HUES48 (cell line): ENCODE data around the gene MRPL18.

Experiments
- H3K27ac ChIP-seq: one replicate; pipeline ENCODE4 v1.7.0; 2013; ENCODE audit warnings: low read depth, low read length, inconsistent platforms
- H3K27me3 ChIP-seq: 2 replicates; pipeline ENCODE4 v1.6.1; 2013; ENCODE audit warnings: mild to moderate bottlenecking, low read length; ENCODE audit not compliant: control insufficient read depth, insufficient read depth
- H3K36me3 ChIP-seq: 2 replicates; pipeline ENCODE4 v1.6.1; 2013; ENCODE audit warnings: low read length; ENCODE audit not compliant: control insufficient read depth, insufficient read depth
- H3K4me1 ChIP-seq: 2 replicates; pipeline ENCODE4 v1.6.1; 2013; ENCODE audit warnings: mild to moderate bottlenecking, low read length; ENCODE audit not compliant: control insufficient read depth, insufficient read depth
- H3K4me3 ChIP-seq: 2 replicates; pipeline ENCODE4 v1.5.1; 2013; ENCODE audit warnings: mild to moderate bottlenecking, low read depth, low read length
- H3K9ac ChIP-seq: 2 replicates; pipeline ENCODE4 v1.6.1; 2013; ENCODE audit warnings: mild to moderate bottlenecking, low read depth, low read length, moderate library complexity
- H3K9me3 ChIP-seq: 2 replicates; pipeline ENCODE4 v1.6.1; 2013; ENCODE audit warnings: low read length; ENCODE audit not compliant: control insufficient read depth, insufficient read depth

MRPL18 gene

DNA sequence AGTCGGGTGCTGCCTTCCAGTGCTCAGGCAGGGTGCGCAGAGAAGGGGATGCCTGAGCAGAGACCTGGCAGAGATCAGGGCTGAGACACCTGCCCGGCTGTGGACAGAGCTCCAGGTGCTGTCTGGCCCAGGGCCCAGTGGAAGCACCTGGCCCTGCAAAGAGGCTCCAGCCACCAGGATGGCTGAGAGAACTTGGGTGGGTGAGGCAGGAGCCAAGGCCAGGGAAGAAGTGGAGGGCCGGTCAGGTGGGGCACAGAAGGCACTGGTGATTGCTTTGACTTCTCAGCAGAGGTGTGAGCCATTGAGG lies 41.1 kb downstream of the MRPL18 start:
- Histone ChIP-seq H3K27ac (peak overlapping the region; percentile 60), H3K4me3 (no peak overlapping the region), H3K27me3 (no peaks in the 10 kb centered on the region), H3K9me3 (no peaks in the 10 kb centered on the region), H3K4me1 (peaks cover 42% of the 10 kb centered on the region), H3K36me3 (no peaks in the 10 kb centered on the region), H3K9ac (no peak overlapping the region)

DNA sequence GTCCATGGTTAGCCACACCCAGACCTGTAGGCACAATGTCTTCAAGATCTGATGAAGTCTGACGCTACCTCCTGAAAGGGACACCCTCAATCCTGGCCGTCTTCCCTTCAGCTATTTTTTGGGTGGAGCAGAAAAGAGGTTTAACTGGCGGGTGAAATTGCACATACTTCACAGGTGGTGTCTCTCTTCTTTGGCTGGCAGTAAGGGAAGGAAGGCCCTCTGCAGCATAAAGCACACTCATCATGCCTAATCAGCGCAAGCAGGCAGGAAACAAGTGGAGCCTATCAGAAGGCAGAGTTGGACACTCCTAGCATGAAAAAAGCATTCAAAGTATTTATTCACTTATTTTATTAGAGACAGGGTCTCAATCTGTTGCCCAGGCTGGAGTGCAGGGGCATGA lies 42.7 kb downstream of the MRPL18 start:
- Histone ChIP-seq H3K27ac (no peak overlapping the region), H3K4me1 (peaks cover 46% of the 10 kb centered on the region), H3K36me3 (no peaks in the 10 kb centered on the region), H3K9me3 (no peaks in the 10 kb centered on the region), H3K9ac (no peak overlapping the region), H3K27me3 (no peaks in the 10 kb centered on the region), H3K4me3 (no peak overlapping the region)

DNA sequence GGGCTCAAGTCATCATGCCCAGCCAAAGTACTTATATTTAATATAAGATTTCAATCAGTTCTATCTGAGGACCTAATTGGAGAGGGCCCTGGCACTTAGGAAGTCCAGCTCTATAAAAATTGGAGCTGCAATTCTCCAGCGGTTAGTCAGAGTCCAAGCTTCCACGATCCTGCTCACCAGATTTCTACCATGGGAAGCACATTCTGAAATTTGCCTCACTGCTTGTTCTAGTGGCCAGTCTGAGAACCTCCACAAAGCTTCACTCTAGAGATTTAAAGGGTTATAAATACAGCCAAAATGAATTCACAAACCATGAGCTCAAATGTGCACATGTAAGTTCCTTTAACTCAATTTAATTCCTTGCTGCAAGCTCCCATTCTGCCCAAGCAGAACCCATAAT lies 43.3 kb downstream of the MRPL18 start:
- Histone ChIP-seq H3K27me3 (no peaks in the 10 kb centered on the region), H3K4me1 (peaks cover 52% of the 10 kb centered on the region), H3K9me3 (no peaks in the 10 kb centered on the region), H3K27ac (no peak overlapping the region), H3K9ac (no peak overlapping the region), H3K36me3 (no peaks in the 10 kb centered on the region), H3K4me3 (no peak overlapping the region)

DNA sequence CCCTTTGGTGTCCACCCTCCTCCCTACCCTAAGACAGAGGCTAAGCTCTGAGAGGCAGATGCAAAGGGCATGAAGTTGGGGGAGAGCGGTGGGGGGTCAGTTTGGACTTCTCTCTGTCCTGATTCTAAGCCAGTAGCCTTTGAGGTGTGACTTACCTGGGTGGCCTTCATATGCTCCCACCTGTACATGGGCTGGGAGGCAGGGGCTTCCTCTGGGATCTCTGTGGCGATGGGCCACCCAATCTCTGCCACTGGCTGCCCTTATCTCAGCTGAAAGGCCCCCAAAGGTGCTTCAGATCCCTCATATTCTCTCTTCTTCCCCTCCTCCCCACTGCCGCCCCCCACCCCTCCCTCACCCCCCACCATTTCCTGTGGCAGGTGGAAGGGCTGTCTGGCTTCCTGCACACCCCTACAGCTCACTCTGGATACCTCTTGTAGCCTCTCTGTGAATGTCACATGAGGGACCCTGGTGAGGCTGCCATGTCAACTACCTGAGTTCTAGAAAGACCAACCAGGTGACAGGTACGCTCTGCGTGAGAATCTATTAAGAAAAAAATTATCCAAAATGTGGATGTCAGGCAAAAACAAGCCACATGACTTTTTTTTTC lies 43.8 kb downstream of the MRPL18 start:
- no peaks in the 10 kb centered on the region for H3K36me3 ChIP-seq

DNA sequence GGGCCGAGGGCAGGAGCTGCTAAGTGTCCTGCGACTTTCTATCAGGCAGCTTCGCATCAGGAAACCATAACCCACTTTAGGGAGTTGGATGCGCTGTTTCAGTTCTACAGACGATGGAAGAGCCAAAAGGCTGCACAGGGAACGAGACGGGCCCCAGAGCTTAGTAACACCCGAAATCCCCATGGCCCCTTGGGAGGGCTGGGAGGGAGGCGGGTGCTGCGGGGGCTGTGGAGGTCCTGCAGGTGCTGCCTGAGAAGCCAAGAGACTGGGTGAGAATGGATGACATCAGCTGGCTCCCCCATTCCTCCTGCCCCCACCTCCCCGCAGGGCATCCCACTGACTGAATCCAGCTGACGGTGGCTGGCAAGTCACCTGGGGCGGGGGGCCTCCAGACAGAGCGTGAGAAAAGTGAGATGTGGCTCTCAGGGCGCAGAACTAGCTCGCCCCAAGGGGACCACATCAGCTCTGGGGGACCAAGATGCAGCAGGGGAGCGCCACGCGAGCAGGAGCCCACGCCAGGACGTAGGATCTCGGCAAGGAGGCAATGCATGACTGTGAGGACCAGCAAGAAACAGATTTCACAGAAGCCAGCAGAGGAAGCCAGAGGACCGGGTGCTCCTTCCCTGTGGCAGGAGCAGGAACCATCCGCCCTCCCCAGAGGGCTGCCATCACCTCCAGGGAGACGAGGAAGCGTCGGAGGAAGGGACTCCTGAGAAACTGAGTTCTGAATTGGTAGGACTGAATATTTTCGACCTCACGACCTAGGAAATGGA lies 46.6 kb downstream of the MRPL18 start:
- Histone ChIP-seq H3K27me3 (no peaks in the 10 kb centered on the region), H3K4me1 (peaks cover 31% of the 10 kb centered on the region), H3K27ac (no peak overlapping the region), H3K4me3 (no peak overlapping the region), H3K36me3 (no peaks in the 10 kb centered on the region), H3K9me3 (no peaks in the 10 kb centered on the region), H3K9ac (no peak overlapping the region)

More for the DNA sequence above, 43.8 kb downstream of the MRPL18 start:
- Histone ChIP-seq H3K27me3 (no peaks in the 10 kb centered on the region), H3K27ac (no peak overlapping the region), H3K9ac (no peak overlapping the region), H3K4me1 (peaks cover 53% of the 10 kb centered on the region), H3K4me3 (no peak overlapping the region), H3K9me3 (no peaks in the 10 kb centered on the region)

DNA sequence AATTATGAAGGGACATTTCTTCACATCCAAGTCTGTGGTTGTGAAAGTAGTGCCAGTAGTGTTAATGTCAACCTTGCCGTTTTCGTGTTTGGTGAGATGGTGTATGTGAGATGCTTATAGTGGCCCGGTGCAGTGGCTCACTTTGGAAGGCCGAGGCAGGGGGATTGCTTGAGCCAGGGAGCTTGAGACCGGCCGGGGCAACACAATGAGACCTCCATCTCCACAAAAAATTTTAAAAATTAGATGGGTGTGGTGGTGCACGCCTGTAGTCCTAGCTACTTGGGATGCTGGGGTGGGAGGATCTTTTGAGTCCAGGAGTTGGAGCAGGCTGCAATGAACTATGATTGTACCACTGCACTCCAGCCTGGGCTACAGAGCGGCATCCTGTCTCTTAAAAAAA lies 47.2 kb downstream of the MRPL18 start:
- no peak overlapping the region for H3K9ac ChIP-seq

DNA sequence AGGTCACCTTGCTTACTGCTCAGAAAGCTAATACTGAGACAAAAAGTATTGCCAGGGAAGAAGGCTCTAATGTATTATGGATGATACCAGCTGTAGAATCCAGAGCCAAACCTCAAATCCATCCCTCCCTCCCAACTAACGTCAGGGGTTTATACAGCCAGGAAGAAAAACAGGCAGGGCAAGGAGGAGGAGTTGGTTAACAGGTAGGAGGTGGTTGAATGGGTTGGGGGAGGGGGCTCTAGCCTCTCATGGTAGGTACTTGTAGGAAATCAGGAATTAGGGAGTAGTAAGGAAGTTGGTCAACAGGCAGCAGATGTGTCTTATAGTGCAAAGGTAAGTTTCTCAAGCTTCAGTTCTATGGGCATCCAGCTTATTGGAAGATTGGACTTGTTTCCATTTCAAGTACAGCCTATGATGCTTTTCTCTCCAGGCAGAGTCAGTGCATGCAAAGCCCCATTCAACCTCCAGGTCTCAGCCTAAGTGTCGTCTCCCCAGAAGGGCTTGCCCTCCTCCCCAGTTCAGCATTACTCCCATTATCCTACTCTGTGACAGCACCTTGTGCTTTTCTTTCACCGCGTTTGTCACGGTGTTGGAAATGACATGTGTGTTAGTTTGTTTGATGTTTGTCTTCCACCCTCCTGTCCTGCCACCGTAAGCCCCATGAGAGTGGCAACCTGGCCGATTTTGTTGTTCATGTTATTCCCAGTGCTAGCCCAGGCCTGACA lies 47.9 kb downstream of the MRPL18 start:
- no peak overlapping the region for H3K9ac ChIP-seq
- H3K4me1 ChIP-seq = peaks cover 34% of the 10 kb centered on the region
- H3K36me3 ChIP-seq = no peaks in the 10 kb centered on the region
- H3K27ac ChIP-seq = no peak overlapping the region
- H3K27me3 ChIP-seq = no peaks in the 10 kb centered on the region
- no peak overlapping the region for H3K4me3 ChIP-seq
- H3K9me3 ChIP-seq = no peaks in the 10 kb centered on the region

More for the DNA sequence above, 47.2 kb downstream of the MRPL18 start:
- Histone ChIP-seq H3K4me3 (no peak overlapping the region), H3K27ac (no peak overlapping the region), H3K9me3 (no peaks in the 10 kb centered on the region), H3K4me1 (peaks cover 34% of the 10 kb centered on the region), H3K36me3 (no peaks in the 10 kb centered on the region), H3K27me3 (no peaks in the 10 kb centered on the region)

DNA sequence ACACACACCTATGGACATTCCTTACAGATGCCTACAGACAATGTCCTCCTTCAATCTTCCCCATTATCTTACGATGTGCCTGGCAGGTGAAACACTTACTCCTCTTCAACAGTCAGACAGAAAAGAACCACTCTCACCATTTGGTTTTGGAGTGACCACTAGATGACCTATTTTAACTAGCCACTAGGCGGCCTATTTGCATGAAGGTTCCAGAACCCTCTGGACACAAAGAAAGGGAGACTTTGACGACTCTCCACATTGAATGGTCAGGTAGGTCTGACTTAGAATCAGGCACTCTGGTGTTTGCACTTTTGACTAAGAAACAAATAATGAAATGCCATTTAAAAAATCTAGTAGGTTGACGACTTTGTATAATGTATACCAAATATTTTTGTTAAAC lies 51.8 kb downstream of the MRPL18 start:
- H3K4me1 ChIP-seq = peaks cover 15% of the 10 kb centered on the region
- H3K9me3 ChIP-seq = no peaks in the 10 kb centered on the region
- H3K27ac ChIP-seq = no peak overlapping the region
- H3K9ac ChIP-seq = no peak overlapping the region
- H3K27me3 ChIP-seq = no peaks in the 10 kb centered on the region
- no peaks in the 10 kb centered on the region for H3K36me3 ChIP-seq
- H3K4me3 ChIP-seq = no peak overlapping the region

DNA sequence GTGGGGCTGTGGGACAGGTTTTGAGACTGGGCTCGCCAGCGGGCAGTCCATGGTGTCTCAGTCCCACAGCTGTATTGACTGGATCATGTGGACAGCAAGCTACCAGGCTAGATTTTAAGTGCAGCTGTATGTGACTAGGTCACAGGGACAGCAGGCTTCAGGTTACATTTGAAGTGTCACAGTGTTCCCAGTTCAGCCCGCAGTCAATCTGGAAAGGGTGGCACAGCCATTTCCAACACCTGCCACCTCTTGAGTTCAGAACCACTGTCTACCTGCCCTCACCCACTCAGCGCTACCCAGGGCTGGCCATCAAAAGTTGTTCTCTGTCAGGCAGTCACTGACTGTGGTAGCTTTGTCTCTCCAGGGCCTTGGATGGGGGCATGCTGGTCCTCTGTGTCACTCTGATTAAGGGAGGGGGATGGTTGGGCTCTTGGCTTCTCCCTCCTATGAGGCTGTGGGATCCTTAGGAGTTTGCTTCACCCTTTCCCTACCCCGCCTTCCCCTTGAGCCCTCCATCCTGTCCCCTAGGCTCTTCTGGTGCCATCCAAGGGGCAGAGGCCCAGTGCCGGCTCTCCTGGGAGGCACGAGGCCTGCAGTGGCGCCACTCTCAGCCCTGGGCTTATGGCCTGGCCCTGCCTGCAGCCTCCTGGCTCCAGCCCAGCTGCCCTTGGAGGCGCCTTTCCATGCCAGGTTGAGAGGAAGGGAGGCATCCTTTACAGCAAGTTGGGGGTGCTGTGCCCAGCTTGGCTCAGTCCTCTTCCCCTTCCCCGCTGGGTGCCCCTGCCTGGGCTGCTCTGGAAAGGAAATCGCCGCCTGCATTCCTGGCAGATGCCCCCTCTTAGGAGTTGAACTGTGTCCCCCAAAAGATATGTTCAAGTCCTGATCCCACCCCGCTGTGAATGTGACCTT lies 54.7 kb downstream of the MRPL18 start:
- Histone ChIP-seq H3K9ac (no peak overlapping the region), H3K9me3 (peaks cover 3% of the 10 kb centered on the region; the same call in 1 of the 2 replicates), H3K4me1 (peaks cover 5% of the 10 kb centered on the region; the same call in 1 of the 2 replicates), H3K36me3 (no peaks in the 10 kb centered on the region), H3K4me3 (no peak overlapping the region), H3K27ac (no peak overlapping the region), H3K27me3 (no peaks in the 10 kb centered on the region)
